ENCODE data around the gene MARK2. TPM values are rescaled to one million over a fixed set of nuclear protein-coding genes. Genes with fewer than 3 reads are reported as not detected.

MARK2 gene
- polyA plus RNA-seq, 3 donors: 31.2 to 34.4 (median 33.5) TPM

DNA sequence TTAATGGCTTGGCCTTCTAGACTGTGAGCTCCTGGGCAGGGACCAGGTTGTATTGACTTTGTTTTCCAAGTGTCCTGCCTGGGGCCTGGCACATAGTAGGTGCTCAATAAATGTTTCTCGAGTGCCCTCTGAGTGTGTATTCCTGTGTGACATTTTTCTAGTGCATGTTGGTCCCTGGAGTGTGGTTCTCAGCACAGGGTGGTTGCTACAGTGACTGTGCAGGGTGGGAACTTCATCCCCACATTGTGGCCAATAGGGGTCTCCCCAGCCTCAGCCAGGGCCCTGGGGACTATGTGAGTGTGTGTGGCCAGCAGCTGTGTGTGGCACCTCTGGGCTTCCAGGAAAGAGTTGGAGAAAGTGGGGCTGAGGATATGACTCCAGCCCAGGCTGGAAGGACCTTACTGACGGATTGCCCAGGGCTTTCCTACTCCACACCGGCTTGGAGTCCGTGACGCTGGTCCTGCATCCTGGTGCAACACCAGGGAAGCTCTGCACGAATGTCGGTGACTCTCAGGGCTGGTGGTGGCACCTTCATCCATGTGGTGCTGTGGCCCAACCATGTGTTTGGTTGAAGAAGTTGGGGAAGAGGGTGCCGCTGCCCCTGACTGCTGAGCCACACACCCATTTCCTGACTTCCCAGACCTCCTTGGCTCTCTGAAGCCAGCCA lies 9.0 kb upstream of the MARK2 start:
- no peak for DNase-seq (ENCODE audit: low read depth in 3 of 3, low spot score in 2 of 3)

GRCh38 chr11:63831326-63831725 lies 7.6 kb upstream of the MARK2 start:
- DNase-seq (ENCODE audit: low read depth in 3 of 3, low spot score in 2 of 3): no peak

- no peak for DNase-seq (ENCODE audit: low read depth in 3 of 3, low spot score in 2 of 3)
Observed at GRCh38 chr11:63832336-63832735, 6.6 kb upstream of the MARK2 start.

- DNase-seq (ENCODE audit: low read depth in 3 of 3, low spot score in 2 of 3): no peak
Observed at GRCh38 chr11:63833048-63833447, 5.9 kb upstream of the MARK2 start.

DNA sequence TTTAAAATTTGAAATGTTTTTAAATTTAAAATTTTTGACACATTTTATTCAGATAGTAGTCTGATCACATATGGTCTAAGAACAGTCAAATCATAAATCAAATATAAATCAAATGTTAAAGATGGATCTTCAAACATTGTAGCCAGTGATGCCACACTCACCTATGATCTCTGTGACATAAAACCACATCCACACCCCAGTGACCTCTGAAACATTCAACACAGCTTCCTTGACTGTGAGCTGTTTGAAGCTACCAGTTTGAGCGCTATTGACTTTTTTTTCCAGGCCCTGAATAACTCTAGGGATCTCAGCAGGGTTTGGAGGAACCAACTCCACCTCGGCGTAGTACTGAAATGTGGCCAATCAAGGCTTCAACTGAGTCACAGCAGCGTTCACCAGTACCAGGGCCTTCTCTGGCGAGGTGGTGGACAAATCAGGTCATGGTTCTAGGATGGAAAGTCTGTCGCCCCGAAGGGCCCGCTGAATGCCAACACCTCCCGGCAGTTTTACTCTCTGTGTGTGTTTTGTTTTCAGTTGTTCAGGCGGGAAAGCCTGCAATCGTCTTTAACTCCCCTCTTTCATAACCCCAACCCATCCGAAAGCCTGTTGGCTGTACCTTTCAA lies 4.3 kb upstream of the MARK2 start:
- DNase-seq (ENCODE audit: low read depth in 3 of 3, low spot score in 2 of 3): no peak

GRCh38 chr11:63835158-63835545 lies 3.8 kb upstream of the MARK2 start:
- DNase-seq (ENCODE audit: low read depth in 3 of 3, low spot score in 2 of 3): no peak

DNA sequence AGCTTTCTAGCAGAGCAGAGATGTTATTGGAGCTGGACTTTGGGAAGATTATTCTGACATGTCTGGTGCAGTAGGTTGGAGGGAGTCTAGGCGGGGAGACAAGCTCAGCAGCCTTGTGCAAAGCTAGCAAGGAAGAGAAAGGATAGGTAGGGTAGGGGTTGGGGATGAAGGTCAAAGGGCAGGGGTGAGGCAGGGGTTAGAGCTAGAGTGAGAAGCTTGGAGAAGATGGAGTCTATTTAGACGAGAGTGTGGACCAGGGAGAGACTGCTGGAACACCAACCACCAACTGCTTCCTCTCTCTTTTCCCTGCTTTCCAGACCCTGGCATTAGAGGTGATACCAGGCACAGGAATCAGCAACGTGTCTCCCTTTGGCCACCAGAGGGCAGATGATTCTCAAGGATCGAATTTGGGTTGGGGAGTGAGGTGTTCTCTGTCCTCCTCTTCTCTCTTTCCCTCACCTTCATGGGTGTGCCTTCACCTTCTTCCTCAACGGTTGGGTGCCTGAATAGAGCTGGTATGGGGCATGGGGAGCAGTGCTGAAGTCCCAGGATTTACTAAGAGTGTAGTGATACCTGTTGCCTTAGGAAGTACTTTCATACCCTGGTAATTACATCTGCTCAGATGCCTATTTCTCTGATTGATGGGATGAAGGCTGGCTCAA lies 1.8 kb upstream of the MARK2 start:
- DNase-seq (ENCODE audit: low read depth in 3 of 3, low spot score in 2 of 3): no peak

- DNase-seq (ENCODE audit: low read depth in 3 of 3, low spot score in 2 of 3): no peak
Observed at GRCh38 chr11:63837739-63838138, 1.2 kb upstream of the MARK2 start.

DNA sequence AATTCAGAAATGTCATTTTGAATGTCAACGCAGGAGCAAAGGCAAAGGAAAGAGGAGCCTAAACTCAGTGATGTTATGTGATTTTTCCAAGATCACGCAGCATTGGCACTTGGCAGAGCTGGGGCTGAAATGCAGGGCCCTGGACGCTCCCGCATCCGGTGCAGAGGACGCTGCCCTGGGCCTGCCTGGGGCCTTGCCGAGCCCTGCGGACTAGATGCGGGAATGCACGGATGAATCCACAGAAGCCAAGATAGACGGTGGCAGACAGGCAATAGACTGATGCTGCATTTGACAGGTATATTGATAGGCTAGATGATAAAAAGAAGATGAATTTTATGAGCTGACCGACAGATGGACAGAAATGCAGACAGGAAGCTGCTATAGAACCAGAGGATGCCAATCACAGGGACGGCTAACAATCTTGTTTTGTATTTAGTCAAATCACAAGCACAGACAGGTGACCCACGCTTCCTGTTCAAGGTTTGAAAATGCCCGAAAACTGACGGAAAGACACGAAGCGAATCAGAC lies 696 bp upstream of the MARK2 start:
- no peak for DNase-seq (ENCODE audit: low read depth in 3 of 3, low spot score in 2 of 3)

DNA sequence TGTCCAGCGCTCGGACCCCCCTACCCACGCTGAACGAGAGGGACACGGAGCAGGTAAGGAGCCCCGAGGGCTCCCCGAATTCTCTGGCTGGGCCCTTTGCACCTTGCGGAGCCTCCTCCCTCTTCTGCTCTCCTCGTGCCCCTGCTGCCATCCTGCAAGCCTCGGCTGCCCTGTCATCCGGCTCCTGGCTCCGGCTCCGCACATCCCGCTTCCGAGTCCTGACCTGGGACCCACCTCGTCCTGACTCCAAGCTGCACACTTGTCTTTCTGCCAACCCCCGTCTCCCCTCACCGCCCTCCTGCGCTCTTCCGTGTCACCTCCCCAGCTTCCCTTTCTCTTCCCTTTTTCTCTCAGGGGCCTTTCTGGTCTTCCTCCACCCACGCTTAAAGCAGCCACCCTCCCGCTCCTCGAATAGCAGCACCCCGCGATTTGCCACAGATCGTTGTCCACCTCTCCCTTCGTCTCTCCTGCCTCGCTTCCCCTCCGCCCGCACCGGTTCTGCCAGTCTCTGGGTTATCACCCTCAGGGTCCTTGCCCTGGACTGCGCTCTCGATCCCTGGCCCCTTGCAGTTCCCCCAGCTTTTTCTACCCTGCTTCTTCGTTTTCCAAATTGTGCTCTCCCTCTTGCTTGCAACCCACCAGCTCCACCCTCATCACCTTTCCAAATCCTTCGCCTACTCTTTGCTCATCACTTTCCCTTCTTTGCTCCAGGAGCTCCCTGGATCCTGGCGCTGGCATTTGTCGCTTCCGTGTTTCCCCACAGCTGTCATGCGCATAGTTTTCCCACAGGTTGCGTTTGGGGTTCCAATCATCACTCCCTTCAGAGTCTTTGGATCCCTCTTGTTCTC lies 822 bp downstream of the MARK2 start:
- DNase-seq (ENCODE audit: low read depth in 3 of 3, low spot score in 2 of 3): no peak

GRCh38 chr11:63840356-63841060 lies 1.6 kb downstream of the MARK2 start:
- no peak for DNase-seq (ENCODE audit: low read depth in 3 of 3, low spot score in 2 of 3)

DNA sequence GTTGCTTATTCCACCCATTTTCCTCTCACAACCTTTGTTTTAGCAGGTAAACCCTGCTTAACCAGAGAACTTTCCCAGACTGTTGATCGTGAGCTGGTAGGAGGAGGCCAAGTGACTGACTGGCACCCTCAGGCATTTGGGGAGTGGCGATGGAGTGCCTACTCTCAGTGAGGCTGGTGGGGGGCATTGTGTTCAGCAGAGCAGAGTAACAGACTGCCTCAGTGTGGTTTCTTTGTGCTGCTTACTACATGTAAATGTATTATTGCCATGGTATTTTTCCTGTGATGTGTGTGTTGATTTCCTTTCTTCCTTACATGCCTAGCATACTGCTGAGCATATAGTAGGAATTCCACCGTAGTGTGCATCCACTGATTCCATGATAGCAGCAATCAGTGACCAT lies 2.6 kb downstream of the MARK2 start:
- no peak for DNase-seq (ENCODE audit: low read depth in 3 of 3, low spot score in 2 of 3)

DNA sequence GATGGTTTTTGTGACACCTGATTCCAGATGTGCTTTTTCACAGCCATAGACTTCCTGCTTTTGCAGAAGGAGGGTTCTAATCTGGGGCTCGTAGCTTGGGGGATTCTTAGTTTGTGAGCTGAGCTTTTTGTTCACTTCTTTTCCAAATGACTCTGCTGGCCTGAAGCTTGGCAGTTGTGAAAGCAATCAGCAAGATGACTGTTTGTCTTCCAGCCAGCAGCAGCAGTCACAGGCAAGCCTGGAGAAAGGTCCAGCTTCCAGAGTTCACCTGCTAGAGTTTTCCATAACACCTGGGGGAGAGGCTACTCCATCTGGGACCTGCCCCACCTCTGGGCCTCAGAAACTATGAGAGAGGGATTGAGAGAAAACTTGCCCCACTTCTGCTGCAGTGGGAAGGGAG lies 4.1 kb downstream of the MARK2 start:
- DNase-seq (ENCODE audit: low read depth in 3 of 3, low spot score in 2 of 3): no peak

DNA sequence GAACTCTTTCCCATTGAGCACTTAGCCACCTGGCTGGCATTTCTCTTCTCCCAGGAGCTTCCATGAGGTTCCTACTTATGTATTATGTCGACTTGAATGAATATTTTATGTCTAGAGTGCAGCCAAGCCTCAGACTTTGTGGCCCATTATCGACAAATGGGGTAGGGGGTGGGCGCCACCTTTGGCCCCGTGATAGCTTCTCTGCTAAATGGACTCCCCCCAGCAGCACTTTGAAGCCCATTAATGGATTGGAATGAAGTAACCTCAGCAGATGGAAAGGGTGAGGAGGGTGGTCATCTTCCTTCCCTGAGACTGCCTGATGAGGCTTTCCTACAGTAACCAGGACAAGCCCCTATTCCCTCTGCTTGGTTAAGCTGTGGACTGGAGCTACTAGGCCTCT lies 5.9 kb downstream of the MARK2 start:
- DNase-seq (ENCODE audit: low read depth in 3 of 3, low spot score in 2 of 3): no peak

- no peak for DNase-seq (ENCODE audit: low read depth in 3 of 3, low spot score in 2 of 3)
Observed at GRCh38 chr11:63845303-63845702, 6.4 kb downstream of the MARK2 start.

DNA sequence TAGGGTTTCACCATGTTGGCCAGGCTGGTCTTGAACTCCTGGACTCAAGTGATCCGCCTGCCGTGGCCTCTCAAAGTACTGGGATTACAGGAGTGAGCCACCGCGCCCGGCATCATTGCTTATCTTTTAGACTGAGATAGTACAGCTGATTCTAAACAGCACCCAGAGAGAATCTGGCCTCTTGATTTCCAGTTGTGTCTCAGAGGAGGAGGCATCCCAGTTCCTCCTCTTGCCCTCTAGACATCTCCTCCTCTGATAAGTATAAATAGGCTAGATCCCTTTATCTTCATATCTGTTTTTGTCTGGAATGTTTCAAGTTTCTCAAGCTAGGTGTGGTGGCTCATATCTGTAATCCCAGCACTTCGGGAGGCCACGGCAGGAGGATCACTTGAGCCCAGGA lies 7.0 kb downstream of the MARK2 start:
- no peak for DNase-seq (ENCODE audit: low read depth in 3 of 3, low spot score in 2 of 3)

- DNase-seq (ENCODE audit: low read depth in 3 of 3, low spot score in 2 of 3): no peak
Observed at GRCh38 chr11:63846897-63847296, 8.0 kb downstream of the MARK2 start.

GRCh38 chr11:63847363-63847762 lies 8.5 kb downstream of the MARK2 start:
- DNase-seq (ENCODE audit: low read depth in 3 of 3, low spot score in 2 of 3): no peak

- no peak for DNase-seq (ENCODE audit: low read depth in 3 of 3, low spot score in 2 of 3)
Observed at GRCh38 chr11:63849691-63850090, 10.8 kb downstream of the MARK2 start.

GRCh38 chr11:63850920-63851319 lies 12.0 kb downstream of the MARK2 start:
- DNase-seq (ENCODE audit: low read depth in 3 of 3, low spot score in 2 of 3): no peak
